ENCODE results near the gene CDC14A.

- TF ChIP-seq, protein P1, sequence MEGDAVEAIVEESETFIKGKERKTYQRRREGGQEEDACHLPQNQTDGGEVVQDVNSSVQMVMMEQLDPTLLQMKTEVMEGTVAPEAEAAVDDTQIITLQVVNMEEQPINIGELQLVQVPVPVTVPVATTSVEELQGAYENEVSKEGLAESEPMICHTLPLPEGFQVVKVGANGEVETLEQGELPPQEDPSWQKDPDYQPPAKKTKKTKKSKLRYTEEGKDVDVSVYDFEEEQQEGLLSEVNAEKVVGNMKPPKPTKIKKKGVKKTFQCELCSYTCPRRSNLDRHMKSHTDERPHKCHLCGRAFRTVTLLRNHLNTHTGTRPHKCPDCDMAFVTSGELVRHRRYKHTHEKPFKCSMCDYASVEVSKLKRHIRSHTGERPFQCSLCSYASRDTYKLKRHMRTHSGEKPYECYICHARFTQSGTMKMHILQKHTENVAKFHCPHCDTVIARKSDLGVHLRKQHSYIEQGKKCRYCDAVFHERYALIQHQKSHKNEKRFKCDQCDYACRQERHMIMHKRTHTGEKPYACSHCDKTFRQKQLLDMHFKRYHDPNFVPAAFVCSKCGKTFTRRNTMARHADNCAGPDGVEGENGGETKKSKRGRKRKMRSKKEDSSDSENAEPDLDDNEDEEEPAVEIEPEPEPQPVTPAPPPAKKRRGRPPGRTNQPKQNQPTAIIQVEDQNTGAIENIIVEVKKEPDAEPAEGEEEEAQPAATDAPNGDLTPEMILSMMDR (IDR thresholded peaks at IDR 0.05; ENCODE audit: insufficient read depth, low read length, poor library complexity, severe bottlenecking) = peak; percentile 44
- no peak for TF ChIP-seq EZH2phosphoT487 (conservative IDR thresholded peaks at IDR 0.05; ENCODE audit: low read length)
Observed at GRCh38 chr1:100358210-100358609, 5.9 kb downstream of the CDC14A start.
